Small intestine (tissue), 7 donors: ENCODE results near the gene CCDC60. TPM values are rescaled to one million over a fixed set of nuclear protein-coding genes. Genes with fewer than 3 reads are reported as not detected.

ENCODE experiments used
- DNase-seq, 2 donors: peaks; one replicate each; pipeline versions ENCODE4 v3.0.0 to v3.0.0-alpha.2; 2013
- FAIRE-seq: peaks from 2 replicates; lab custom pipeline; 2012; peaks lifted over from hg19 to GRCh38; lab: Jason Lieb, UNC
- H3K27ac ChIP-seq, 3 donors: one replicate each; pipeline ENCODE4 v1.5.1; 2013; ENCODE audit warnings: low read length in 2 of 3, mild to moderate bottlenecking in 2 of 3, control low read depth in 1 of 3, inconsistent platforms in 1 of 3, low read depth in 1 of 3, moderate library complexity in 1 of 3
- H3K27me3 ChIP-seq, 3 donors: one replicate each; pipeline ENCODE4 v1.6.1; 2013; ENCODE audit warnings: low read length in 3 of 3, inconsistent platforms in 1 of 3; ENCODE audit not compliant: control insufficient read depth in 3 of 3, insufficient read depth in 3 of 3
- H3K36me3 ChIP-seq, 3 donors: one replicate each; pipeline ENCODE4 v1.6.1; 2013; ENCODE audit warnings: low read length in 3 of 3, inconsistent platforms in 1 of 3, low read depth in 1 of 3, mild to moderate bottlenecking in 1 of 3, moderate library complexity in 1 of 3; ENCODE audit not compliant: control insufficient read depth in 3 of 3, insufficient read depth in 2 of 3
- H3K4me1 ChIP-seq, 3 donors: one replicate each; pipeline ENCODE4 v1.6.1; 2013; ENCODE audit warnings: low read length in 2 of 3, inconsistent platforms in 1 of 3, low read depth in 1 of 3, mild to moderate bottlenecking in 1 of 3, moderate library complexity in 1 of 3; ENCODE audit not compliant: control insufficient read depth in 3 of 3, insufficient read depth in 2 of 3
- H3K4me3 ChIP-seq, 3 donors: one replicate each; pipeline ENCODE4 v1.5.1; 2013; ENCODE audit warnings: low read length in 3 of 3, control low read depth in 1 of 3, inconsistent platforms in 1 of 3, low read depth in 1 of 3, mild to moderate bottlenecking in 1 of 3, moderate library complexity in 1 of 3
- H3K9me3 ChIP-seq, 2 donors: one replicate each; pipeline ENCODE4 v1.6.1; 2013; ENCODE audit warnings: low read depth in 1 of 2, low read length in 1 of 2; ENCODE audit not compliant: control insufficient read depth in 2 of 2, insufficient read depth in 1 of 2
- whole genome bisulfite sequencing, 3 donors: extraction: QIAGEN DNeasy Blood & Tissue Kit; methylation state at CpG; one replicate each; pipeline ENCODE4 v1.1.7; 2013; 5-methylcytosine and 5-hydroxymethylcytosine counted together
- polyA plus RNA-seq, 4 donors: library from polyadenylated mRNA; stranded (reverse) in 3 of 4; unstranded in 1 of 4; fragments of 200-250 nt in 3 of 4; fragments of 120-200 nt in 1 of 4; gene quantifications; one replicate each; pipeline versions ENCODE4 v1.2.1 to v1.2.3, GENCODE V29; 2013
- donor health status: healthy with polysubstance abuse.
- donor health status: control.
- donor health status: control.
- donor health status: Bipolar disorder and iron deficiency.
- donor health status: healthy.

CCDC60 gene
- polyA plus RNA-seq, 4 donors, result not detected

DNA sequence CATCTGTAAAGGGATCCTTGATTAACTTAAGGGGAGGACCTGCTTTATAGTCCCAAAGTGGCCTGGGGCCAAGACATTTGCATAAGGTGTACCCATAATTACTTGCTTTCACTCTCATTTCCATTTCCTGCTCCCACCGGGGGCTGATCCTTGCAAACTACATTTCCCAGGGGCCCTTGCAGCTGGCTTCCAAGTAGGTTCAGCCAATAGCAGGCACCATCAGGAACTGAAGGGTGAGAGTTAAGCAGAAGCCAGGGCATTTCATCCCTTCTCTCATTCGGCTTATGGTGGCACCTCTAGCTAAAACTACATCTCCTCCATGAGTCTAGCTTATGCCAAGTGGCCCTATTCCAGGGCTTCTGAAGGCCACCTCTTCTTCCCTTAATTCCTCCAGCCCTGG is 88.8 kb downstream of the CCDC60 start:
- WGBS, 3 donors, result 22 to 23% (median 22%) methylated on average over 2 of the region's 2 CpGs
- Histone ChIP-seq H3K4me1 (no peaks in the 10 kb centered on the region), H3K36me3 (no peaks in the 10 kb centered on the region), H3K9me3 (no peaks in the 10 kb centered on the region), H3K27ac (no peak overlapping the region), H3K27me3 (no peaks in the 10 kb centered on the region), H3K4me3 (no peak overlapping the region)
- FAIRE-seq (no peak), DNase-seq (no peak)

DNA sequence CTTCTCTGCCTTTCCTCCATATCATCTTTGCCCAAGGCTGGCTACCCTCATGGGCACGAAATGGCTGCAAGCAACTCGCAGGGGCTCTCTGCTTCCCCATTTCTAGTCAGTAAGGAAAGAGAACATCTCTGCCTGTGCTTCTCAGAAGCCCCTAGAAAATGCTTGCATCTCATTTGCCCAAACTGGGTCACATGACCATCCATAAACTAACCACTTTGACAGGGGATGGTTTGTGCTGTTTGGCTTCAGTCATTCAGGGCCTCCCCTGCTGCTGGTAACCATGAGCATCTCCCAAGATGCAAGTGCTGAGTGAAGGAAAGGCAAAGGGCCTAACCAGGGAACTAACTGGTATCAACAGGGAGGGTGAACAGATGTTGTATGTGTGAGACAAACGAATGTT is 91.1 kb downstream of the CCDC60 start:
- DNase-seq (no peak), FAIRE-seq (no peak)
- 46 to 72% (median 52%) methylated on average over 3 of the region's 3 CpGs for WGBS, 3 donors
- H3K27ac ChIP-seq, result no peak overlapping the region
- no peaks in the 10 kb centered on the region for H3K27me3 ChIP-seq
- no peak overlapping the region for H3K4me3 ChIP-seq
- no peaks in the 10 kb centered on the region for H3K36me3 ChIP-seq
- peaks cover 0 to 2% of the 10 kb centered on the region in 2 donors for H3K9me3 ChIP-seq
- H3K4me1 ChIP-seq, result no peaks in the 10 kb centered on the region

DNA sequence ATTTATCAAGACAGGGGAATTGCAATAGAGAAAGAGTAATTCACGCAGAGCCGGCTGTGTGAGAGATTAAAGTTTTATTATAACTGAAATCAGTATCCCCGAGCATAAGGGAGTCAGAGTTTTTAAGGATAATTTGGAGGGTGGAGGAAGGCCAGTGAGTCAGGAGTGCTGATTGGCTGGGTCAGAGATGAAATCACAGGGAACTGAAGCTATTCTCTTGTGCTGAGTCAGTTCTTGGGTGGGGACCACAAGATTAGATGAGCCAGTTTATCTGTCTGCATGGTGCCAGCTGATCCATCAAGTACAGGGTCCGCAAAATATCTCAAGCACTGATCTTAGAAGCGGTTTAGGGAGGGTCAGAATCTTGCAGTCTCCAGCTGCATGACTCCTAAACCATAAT is 96.6 kb downstream of the CCDC60 start:
- Histone ChIP-seq H3K4me1 (no peaks in the 10 kb centered on the region), H3K27me3 (no peaks in the 10 kb centered on the region), H3K9me3 (peaks cover 0 to 4% of the 10 kb centered on the region in 2 donors), H3K27ac (no peak overlapping the region), H3K4me3 (no peak overlapping the region), H3K36me3 (no peaks in the 10 kb centered on the region)
- WGBS, 3 donors, result 85 to 89% (median 85%) methylated on average over 5 of the region's 5 CpGs
- DNase-seq, result no peak
- no peak for FAIRE-seq

DNA sequence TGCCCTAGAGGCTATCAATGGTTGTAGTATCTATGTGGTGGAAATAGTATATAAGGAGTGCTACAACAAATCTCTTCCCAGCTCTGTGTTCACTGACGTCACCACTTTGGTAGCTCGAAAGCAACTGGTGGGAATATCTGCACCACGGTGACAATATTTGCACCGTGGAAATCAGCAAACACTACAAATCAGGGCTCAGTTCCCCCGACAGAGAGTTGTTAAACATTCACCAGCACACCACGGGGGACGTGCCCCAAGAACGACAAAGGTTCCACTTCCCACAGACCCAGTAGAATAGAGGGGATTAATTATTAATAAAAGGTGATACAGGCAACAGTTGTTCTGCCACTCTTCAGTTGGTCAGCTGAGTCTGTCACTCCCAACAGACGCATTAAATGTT is 98.4 kb downstream of the CCDC60 start:
- no peaks in the 10 kb centered on the region for H3K36me3 ChIP-seq
- no peaks in the 10 kb centered on the region for H3K27me3 ChIP-seq
- DNase-seq (no peak), FAIRE-seq (no peak)
- H3K27ac ChIP-seq, result no peak overlapping the region
- no peaks in the 10 kb centered on the region for H3K4me1 ChIP-seq
- H3K4me3 ChIP-seq, result no peak overlapping the region
- 28 to 61% (median 43%) methylated on average over 9 of the region's 9 CpGs for WGBS, 3 donors
- H3K9me3 ChIP-seq, result peaks cover 0 to 4% of the 10 kb centered on the region in 2 donors

DNA sequence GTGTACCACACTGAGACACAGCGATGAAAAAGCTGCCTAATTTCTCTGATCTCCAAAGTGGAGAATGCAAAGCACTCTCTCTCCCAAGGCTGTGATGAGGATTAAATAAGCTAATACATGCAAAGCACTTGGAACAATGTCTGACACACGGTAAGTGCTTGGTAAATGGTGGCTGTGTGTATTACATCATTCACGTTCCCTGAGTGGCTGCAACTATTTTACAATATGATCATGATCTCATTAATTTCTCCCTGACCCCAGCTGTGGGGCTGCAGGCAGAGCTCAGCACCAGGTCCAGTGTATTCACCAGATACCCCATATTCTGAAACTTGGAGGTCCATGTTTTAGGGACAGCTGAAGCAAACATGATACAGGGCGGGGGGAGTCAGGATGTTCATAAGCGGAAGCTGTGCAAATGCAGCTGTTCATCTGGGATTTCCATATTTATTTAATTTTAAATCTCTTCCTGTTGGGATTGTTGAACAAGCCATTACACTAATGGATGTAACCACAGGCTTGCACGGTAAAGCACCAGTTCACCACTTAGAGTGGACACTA is 106.4 kb downstream of the CCDC60 start:
- H3K4me1 ChIP-seq, result no peaks in the 10 kb centered on the region
- H3K4me3 ChIP-seq, result no peak overlapping the region
- H3K36me3 ChIP-seq, result no peaks in the 10 kb centered on the region
- FAIRE-seq, result no peak
- DNase-seq, result no peak
- WGBS, 3 donors, result 75 to 85% (median 83%) methylated on average over 6 of the region's 6 CpGs
- H3K9me3 ChIP-seq, result no peaks in the 10 kb centered on the region
- H3K27me3 ChIP-seq, result no peaks in the 10 kb centered on the region
- H3K27ac ChIP-seq, result no peak overlapping the region

DNA sequence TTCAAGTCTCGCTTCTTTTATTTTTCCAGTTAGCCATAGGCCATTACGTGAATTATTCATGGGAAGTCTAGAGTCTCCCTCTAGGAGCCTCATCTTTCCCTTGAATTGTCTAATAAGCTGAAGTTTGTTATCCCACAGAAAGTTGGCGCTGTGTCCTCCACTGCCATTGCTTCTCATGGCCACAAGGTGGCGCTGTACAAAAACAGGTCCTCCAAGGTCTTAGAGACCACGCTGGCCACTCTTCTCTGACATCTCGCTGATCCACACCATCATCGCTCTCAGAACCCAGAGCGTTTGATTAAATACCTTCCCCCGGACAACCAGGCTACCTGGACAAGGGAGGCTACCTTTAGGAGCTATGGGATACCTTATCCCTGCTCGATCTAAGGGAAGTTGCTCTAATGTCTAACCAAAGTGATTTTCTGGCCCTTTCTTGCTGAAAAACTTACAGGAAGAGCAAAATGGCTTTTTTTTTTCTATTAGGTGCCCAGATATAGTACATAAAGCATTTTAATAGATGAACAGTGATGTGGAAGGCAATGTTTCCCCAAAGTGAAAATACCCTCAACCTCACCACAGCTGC is 110.0 kb downstream of the CCDC60 start:
- Histone ChIP-seq H3K27ac (no peak overlapping the region), H3K4me3 (no peak overlapping the region), H3K27me3 (no peaks in the 10 kb centered on the region), H3K36me3 (no peaks in the 10 kb centered on the region), H3K9me3 (no peaks in the 10 kb centered on the region), H3K4me1 (no peaks in the 10 kb centered on the region)
- DNase-seq (peak; percentile 25 to 44), FAIRE-seq (no peak)
- WGBS, 3 donors, result 20 to 36% (median 34%) methylated on average over 10 of the region's 10 CpGs

DNA sequence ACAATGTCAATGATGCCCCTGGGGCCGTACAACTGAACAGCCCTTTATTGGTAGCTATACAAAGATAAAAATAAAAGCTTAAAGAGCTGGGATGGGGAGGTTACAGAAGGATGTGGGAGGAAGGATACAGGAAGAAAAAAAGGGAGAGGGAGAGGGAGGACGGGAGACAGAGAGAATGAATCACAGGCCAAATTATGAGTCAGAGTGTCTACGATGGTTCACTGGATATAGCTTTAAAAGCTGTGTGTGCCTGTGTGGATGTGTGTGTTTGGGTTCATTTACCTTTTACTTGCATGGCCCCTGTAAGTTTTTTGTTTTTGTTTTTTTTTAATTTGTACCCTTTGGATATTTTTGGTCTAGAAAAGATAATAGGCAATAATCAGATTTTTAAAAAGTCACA is 111.9 kb downstream of the CCDC60 start:
- no peak for FAIRE-seq
- 48 to 63% (median 57%) methylated on average over 3 of the region's 3 CpGs for WGBS, 3 donors
- H3K4me3 ChIP-seq, result no peak overlapping the region
- H3K4me1 ChIP-seq, result no peaks in the 10 kb centered on the region
- no peak for DNase-seq
- H3K9me3 ChIP-seq, result no peaks in the 10 kb centered on the region
- H3K27me3 ChIP-seq, result no peaks in the 10 kb centered on the region
- no peak overlapping the region for H3K27ac ChIP-seq
- no peaks in the 10 kb centered on the region for H3K36me3 ChIP-seq

DNA sequence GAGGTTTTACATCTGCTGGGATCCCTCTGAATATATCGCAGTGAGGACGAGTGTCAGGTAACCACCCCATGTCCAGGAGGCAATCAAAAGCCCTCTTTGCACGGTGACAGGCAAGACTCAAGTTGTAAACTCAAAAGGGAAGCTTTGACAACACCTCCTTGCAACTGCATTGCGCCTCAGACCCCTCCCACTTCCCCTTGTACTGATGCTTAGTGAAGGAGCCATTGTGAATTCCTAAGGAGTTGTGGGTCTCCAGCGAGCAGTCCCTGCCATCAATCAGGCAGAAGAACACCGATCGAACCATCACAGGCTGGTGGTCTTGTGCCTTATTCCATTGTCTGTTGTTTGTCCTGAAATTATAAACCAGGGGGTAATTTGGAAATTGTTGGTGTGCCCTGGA is 112.6 kb downstream of the CCDC60 start:
- FAIRE-seq, result no peak
- DNase-seq, result no peak
- WGBS, 3 donors, result 50 to 65% (median 56%) methylated on average over 7 of the region's 7 CpGs

DNA sequence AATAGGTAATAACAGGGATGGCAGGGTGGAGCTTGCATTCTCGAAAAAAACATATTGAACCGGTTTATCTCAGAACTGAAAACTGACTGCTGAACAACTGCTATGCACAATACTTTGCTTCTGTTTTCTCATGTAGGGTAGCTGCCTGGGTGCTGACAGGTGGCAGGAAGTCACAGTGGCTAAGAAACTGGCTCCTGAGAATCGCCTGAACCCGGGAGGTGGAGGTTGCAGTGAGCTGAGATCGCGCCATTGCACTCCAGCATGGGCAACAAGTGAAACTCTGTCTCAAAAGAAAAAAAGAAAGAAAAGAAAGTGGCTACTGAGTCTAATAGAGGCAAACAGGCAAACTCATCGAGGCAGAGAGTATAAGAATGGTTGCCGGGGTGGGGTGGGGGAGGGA is 113.1 kb downstream of the CCDC60 start:
- Histone ChIP-seq H3K4me3 (no peak overlapping the region), H3K4me1 (no peaks in the 10 kb centered on the region), H3K27me3 (no peaks in the 10 kb centered on the region), H3K9me3 (no peaks in the 10 kb centered on the region), H3K36me3 (no peaks in the 10 kb centered on the region), H3K27ac (no peak overlapping the region)
- 57 to 76% (median 59%) methylated on average over 8 of the region's 8 CpGs for WGBS, 3 donors
- FAIRE-seq, result no peak
- no peak for DNase-seq

More for the DNA sequence above, 112.6 kb downstream of the CCDC60 start:
- Histone ChIP-seq H3K27me3 (no peaks in the 10 kb centered on the region), H3K36me3 (no peaks in the 10 kb centered on the region), H3K27ac (no peak overlapping the region), H3K4me3 (no peak overlapping the region), H3K4me1 (no peaks in the 10 kb centered on the region), H3K9me3 (no peaks in the 10 kb centered on the region)
